Measurements from ENCODE around the gene TLE3.

Gene TLE3

GRCh38 chr15:70048578-70049514 lies 48.9 kb downstream of the TLE3 start:
- no peak for DNase-seq (ENCODE audit: low read depth)

- DNase-seq (ENCODE audit: low read depth) = no peak
These were observed 49.5 kb downstream of the TLE3 start for GRCh38 chr15:70048198-70048565.

- DNase-seq (ENCODE audit: low read depth) = peak; percentile 31
These were observed 50.1 kb downstream of the TLE3 start for GRCh38 chr15:70047386-70048197.

GRCh38 chr15:70046679-70047369 lies 50.9 kb downstream of the TLE3 start:
- no peak for DNase-seq (ENCODE audit: low read depth)

- peak; percentile 24 for DNase-seq (ENCODE audit: low read depth)
These were observed 52.7 kb downstream of the TLE3 start for GRCh38 chr15:70045045-70045444.

GRCh38 chr15:70044168-70044567 lies 53.5 kb downstream of the TLE3 start:
- no peak for DNase-seq (ENCODE audit: low read depth)

GRCh38 chr15:70043590-70043989 lies 54.1 kb downstream of the TLE3 start:
- DNase-seq (ENCODE audit: low read depth) = no peak

- no peak for DNase-seq (ENCODE audit: low read depth)
These were observed 55.0 kb downstream of the TLE3 start for GRCh38 chr15:70042553-70043214.

- no peak for DNase-seq (ENCODE audit: low read depth)
These were observed 57.8 kb downstream of the TLE3 start for GRCh38 chr15:70039917-70040316.

GRCh38 chr15:70038730-70039392 lies 58.9 kb downstream of the TLE3 start:
- DNase-seq (ENCODE audit: low read depth) = no peak

GRCh38 chr15:70037292-70037640 lies 60.5 kb downstream of the TLE3 start:
- DNase-seq (ENCODE audit: low read depth) = no peak

GRCh38 chr15:70036585-70037291 lies 61.0 kb downstream of the TLE3 start:
- DNase-seq (ENCODE audit: low read depth) = no peak

GRCh38 chr15:70035719-70036077 lies 62.0 kb downstream of the TLE3 start:
- no peak for DNase-seq (ENCODE audit: low read depth)

GRCh38 chr15:70035051-70035718 lies 62.5 kb downstream of the TLE3 start:
- no peak for DNase-seq (ENCODE audit: low read depth)

- DNase-seq (ENCODE audit: low read depth) = no peak
These were observed 63.1 kb downstream of the TLE3 start for GRCh38 chr15:70034596-70034995.

GRCh38 chr15:70034141-70034540 lies 63.6 kb downstream of the TLE3 start:
- no peak for DNase-seq (ENCODE audit: low read depth)

- peak; percentile 77 for DNase-seq (ENCODE audit: low read depth)
These were observed 64.1 kb downstream of the TLE3 start for GRCh38 chr15:70033529-70034140.

- DNase-seq (ENCODE audit: low read depth) = no peak
These were observed 64.6 kb downstream of the TLE3 start for GRCh38 chr15:70033109-70033508.

GRCh38 chr15:70032509-70032908 lies 65.2 kb downstream of the TLE3 start:
- no peak for DNase-seq (ENCODE audit: low read depth)

- no peak for DNase-seq (ENCODE audit: low read depth)
These were observed 66.0 kb downstream of the TLE3 start for GRCh38 chr15:70031713-70032112.

Data from EH (cell line).